OCI-LY1 (cell line): ENCODE results near the gene GIMAP1.

Experiments
- CTCF ChIP-seq: fragments of 200-600 bp; sonication (generic), shearing (Covaris generic); IDR thresholded peaks from 2 replicates; pipeline ENCODE4 v1.5.1; 2017; ENCODE audit warnings: mild to moderate bottlenecking, antibody characterized with exemption, low read length, moderate library complexity, mixed read lengths
- EZH2 ChIP-seq: fragments of 200-600 bp; sonication (generic), shearing (Covaris generic); IDR thresholded peaks from 2 replicates; pipeline ENCODE4 v1.8.0; 2017; ENCODE audit warnings: borderline replicate concordance, mixed run types, mild to moderate bottlenecking, antibody characterized with exemption, low read length, moderate library complexity, mixed read lengths

GRCh38 chr7:150756166-150756565 lies 39.8 kb downstream of the GIMAP1 start:
- no peak for TF ChIP-seq CTCF
- TF ChIP-seq EZH2: no peak
